GM19324 (cell line): ENCODE measurements around the gene CCDC59.
"Not testable (repeated sequence)": the region's sequence is repeated elsewhere in the genome, so short reads cannot be mapped to it uniquely, and the experiment has no call there.

Source experiments
- ATAC-seq: cut with Tn5 transposase; IDR thresholded peaks from one replicate; pipeline ENCODE4 v1.9.1; 2021; ENCODE audit warnings: mild to moderate bottlenecking, moderate library complexity; ENCODE audit not compliant: unreplicated experiment, low FRiP score

CCDC59 gene, protein sequence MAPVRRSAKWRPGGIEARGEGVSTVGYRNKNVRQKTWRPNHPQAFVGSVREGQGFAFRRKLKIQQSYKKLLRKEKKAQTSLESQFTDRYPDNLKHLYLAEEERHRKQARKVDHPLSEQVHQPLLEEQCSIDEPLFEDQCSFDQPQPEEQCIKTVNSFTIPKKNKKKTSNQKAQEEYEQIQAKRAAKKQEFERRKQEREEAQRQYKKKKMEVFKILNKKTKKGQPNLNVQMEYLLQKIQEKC

DNA sequence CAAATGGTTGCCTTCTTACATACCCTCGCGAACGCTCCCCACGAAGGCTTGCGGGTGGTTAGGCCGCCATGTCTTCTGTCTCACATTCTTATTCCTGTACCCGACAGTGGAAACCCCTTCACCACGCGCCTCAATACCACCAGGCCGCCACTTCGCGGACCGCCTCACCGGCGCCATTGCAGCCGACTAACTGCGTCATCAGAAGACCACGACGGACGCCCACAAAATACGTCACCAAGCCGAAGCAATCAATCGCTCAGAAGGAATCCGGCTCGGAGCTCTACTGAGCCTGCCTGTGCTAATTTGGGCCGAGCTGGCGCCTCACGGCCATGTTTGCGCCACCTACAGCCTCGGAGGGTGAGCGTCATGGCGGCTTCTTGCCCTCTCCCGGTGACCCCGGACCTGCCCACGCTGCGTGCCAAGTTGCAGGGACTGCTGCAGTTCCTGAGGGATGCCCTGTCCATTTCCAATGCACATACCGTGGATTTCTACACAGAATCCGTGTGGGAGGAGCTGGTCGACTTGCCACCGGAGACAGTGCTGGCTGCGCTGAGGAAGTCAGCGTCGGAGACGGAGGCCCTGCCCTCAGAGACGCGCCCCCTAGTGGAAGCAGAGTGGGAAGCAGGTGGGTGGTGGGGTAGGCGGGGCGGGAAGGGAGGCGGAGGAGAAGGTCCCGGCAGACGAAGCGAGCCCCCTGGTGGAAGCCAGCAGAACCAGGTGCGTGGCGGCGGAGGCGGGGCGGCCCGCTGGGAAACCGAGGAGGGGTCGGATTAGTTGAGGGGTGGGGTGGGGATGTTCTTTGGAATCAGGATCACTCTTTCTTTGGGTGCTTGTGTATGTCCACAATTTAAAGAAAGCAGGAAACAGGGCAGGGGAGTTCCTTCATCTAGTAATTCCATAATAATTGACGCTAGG is at the start of gene CCDC59, which contains the start of gene METTL25:
Gene CCDC59 (minus strand): TSS at position 188 of the 915 bp plus-strand sequence. CDS start 11 bp downstream, at position 177.
Gene METTL25 (plus strand): TSS at position 330 of the 915 bp plus-strand sequence. CDS start 37 bp downstream, at position 367.
- peak; percentile 98 for ATAC-seq

DNA sequence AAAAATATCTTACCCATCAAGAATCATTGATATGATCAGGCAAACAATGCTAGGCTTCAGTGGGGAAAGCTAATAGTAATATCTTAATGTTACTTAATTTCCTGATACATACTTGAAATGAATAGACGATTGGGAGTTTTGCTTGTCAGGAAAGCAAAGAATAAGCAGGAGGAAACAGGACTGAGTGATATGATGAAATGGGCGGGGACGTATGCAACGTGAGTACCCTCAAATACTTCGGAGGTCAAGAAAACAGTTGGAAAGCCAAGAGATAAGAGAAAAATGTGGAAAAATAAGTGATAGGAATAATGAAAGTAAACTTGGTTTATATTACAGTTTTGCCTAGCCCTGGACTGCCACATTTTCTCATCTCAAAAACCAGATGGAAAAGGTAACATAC is 49.3 kb upstream of the CCDC59 start:
- ATAC-seq: no peak

DNA sequence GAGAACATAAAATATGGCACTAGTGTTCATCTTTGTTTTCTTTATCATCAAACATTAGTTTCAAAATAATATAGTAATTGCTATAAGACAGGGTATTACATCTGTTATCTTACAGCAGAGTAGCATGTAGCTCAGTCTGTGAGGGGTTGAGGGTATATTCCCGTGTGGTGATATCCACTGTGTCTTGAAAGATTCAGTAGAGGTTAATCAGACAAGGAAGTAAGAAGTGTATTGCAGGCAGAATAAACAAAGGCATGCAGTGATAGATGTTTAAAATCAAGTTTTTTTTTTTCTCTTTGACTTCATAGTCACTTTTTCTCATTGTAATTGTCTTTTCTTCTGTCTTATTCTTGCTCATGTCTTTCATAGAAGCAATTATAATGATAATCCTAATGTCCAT is 48.5 kb upstream of the CCDC59 start:
- no peak for ATAC-seq

DNA sequence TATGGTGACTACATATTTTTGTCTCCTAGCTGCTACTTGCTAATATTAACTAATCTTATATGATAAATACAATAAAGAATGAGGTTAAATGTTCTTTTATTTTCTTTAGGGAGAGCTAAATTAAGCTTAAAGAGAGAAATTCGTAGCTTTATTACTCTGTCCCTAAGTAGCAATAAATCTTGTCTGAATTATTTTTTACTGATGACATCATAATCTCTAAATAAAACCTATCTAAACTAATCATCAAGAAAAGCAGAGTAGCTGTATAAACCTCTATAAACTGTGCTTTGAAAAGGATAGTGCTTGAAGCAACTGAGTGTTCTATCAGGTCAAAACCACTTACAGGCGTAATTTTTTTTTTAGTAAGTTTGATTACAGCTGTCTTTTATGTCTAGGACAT is 42.6 kb upstream of the CCDC59 start:
- no peak for ATAC-seq

DNA sequence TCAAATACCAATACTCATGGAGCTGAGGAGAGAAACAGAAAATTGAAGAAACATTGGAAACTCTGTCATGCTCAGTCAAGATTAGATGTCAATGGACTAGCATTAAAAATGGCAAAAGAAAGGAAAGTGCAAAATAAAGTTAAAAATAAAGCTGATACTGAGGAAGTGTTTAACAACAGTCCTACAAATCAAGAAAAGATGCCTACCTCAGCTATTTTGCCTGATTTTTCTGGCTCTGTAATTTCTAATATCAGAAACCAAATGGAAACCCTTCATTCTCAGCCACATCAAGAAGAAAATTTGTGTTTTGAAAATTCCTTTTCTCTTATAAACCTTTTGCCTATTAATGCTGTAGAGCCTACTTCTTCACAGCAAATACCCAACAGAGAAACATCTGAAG is 40.7 kb upstream of the CCDC59 start:
- ATAC-seq: no peak

DNA sequence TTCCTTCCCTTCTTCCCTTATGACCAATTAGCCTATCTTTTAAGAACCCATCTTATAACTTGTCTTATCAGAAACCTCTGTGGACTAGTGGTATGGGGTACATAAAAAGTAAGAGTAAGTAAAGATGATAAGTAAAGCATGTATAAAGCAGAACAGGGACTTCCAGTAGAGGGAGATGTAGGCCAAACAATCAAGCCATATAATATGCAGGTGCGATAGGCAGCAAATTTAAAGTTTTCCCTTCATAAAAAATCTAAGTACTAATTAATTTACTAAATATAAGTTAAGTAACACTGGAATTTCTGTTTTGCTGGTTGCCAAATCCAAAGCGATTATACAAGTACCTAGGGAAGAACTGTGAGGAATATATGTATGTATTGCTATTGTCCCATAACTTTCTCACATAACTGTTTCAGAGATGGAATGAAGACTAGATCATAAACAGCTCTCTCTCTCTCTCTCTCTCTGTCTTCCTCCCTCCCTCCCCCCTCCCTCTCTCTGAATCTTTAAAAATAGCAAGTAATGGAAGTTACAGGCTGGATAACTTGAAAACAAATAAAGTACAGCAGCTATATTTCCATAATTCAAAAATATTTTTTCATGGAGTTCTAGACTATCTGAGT is 25.9 kb upstream of the CCDC59 start:
- no peak for ATAC-seq

DNA sequence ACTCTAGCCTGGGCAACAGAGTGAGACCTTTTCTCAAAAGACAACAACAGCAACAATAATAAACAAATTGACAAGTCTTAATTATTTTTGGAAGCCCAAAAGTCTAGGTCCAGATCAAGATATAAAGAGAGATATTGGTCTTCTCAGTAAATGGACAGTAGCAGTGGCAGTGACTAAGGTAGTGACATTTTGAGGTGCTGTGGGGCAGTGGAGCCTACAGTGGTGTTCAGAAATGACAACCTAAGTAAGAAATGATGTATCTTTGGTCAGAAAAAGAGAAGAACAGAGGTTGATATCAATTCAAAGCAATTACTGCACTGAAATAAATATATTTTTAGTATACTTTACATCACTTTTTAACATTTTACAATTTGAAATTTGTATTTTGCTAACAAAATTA is 20.8 kb upstream of the CCDC59 start:
- no peak for ATAC-seq

DNA sequence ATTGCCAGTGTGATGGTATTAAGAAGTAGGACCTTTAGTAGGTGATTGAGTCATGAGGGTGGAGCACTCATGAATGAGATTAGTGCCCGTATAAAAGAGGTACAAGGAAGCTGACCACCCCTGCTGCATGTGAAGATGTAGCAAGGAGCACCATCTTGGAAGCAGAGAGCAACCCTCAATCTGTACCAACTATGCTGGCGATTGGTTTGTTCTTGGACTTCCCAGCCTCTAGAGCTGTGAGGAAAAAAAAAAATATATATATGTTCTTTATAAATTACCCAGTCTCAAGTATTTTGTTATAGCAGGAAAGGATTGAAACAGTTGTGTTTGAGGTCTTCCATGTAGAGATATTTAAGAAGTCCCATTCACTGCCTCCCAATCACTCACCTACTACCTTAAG is 17.0 kb upstream of the CCDC59 start:
- ATAC-seq: no peak

DNA sequence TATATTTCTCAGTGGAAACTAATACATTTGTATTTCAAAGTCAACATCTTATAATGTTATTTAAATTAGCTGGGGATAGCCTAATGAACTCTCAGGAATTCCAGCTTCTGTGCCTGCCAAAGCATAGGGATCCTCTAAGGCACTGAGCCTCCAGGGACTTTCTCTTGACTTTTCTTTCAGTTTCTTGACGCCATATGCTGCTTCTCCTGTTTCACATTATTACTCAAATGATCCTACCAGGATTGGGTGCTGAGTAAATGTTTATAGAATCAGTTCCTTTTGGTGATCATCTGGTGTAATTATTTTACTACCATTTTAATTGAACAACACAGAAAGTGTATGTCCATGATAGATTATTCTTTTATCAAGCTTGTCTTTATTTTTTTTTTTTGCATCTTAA is 8.0 kb upstream of the CCDC59 start:
- ATAC-seq: no peak

DNA sequence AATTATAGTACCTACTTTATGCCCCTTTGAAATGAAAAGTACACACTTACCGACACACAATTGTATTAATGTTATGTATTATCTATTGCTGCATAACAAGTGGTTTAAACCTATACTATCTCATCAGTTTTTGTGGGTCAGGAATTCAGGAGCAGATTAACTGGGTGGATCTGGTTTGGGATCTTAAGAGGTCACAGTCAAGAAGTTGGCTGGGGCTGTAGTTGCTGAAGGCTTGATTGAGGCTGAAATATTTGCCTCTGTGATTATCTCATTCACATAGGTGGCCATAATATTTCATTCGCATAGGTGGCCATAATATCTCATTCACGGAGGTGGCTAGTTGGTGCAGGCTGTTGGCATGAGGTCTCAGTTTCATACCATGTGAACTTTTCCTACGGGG is 5.8 kb upstream of the CCDC59 start:
- no peak for ATAC-seq

DNA sequence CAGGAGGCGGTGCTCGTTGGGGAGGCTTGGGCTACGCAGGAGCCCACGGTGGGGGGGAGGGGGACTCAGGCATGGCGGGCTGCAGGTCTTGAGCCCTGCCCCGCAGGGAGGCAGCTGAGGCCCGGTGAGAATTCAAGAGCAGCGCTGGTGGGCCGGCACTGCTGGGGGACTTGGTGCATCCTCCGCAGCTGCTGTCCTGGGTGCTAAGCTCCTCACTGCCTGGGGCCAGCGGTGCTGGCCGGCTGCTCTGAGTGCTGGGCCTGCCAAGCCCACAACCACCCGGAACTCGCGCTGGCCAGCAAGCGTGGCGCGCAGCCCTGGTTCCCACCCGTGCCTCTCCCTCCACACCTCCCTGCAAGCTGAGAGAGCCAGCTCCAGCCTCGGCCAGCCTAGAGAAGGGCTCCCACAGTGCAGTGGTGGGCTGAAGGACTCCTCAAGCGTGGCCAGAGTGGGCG is 3.3 kb upstream of the CCDC59 start:
- ATAC-seq: no peak

DNA sequence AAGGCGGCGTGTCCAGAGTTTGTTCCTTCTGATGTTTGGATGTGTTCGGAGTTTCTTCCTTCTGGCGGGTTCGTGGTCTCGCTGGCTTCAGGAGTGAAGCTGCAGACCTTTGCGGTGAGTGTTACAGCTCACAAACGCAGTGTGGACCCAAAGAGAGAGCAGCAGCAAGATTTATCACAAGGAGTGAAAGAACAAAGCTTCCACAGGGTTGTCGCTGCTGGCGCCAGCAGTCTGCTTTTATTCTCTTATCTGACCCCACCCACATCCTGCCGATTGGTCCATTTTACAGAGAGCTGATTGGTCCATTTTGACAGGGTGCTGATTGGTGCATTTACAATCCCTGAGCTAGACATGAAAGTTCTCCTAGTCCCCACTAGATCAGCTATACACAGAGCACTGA is 2.6 kb upstream of the CCDC59 start:
- not testable (repeated sequence) for ATAC-seq

DNA sequence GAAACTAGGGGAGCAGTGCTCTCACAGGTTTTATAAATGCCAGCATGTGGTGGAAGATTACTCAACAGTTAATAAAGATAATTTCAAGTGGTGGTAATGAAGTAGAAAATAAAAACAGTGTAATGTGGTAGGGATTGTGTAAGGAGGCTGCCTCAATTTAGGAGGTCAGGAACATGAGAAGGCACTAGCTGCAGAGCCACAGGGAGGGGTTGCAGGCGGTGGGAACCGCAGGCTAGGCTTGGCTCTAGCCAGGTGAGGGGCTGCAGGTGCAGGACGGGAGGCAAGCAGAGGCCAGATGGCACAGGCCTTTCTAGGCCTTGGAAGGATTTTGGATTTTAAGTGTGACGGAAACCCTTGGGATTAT is 910 bp upstream of the CCDC59 start:
- peak; percentile 11 for ATAC-seq

DNA sequence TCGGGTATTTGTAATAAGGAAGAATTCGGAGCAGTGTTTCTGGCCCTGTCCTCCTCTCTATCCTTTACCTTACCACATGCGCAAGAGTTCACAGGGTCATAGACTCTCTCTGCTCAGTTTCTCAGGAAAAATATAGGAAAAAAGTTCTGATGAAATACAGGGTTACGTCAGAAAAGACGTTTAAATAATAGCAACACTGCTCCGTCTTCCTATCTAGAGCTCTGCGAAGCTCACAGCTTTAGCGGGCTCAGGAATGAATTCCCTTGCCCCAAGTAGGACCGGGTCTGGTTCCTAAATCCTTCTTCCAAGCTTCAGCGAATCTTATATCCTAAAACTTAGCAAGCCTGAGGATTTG is 365 bp downstream of the CCDC59 start:
- no peak for ATAC-seq

DNA sequence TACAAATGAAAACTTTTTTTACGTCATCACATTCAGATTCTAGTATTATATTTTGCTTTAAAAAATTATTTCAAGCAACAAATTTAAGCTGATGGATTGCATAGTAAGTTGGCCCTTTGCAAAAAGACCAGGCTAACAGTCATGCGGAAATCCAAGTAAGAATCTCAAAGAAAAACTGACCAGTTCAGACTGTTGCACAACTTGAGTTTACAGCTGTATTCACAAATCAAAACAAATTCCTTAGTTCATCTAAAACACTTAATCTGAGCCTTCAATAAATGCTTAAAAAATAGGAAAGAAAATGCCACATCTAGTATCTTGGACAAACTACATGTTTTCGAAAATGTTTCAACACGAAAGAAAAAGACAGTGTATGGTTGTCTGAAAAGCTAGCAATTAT is 847 bp downstream of the CCDC59 start:
- no peak for ATAC-seq

DNA sequence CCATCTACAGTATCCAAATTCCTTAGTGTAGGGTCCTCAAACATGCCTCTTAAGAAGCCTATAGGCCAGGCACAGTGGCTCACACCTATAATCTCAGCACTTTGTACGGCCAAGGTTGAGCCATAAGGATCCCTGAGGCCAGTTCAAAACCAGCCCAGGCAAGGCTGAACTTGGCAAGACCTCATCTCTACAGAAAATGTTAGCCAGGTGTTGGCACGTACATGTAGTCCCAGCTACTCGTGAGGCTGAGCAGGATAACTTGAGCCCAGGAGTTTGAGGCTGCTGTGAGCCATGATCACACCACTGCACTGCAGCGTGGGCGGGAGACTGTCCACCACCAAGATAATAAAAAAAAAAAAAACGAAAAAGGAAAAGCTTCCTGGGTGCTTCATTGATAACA is 6.8 kb downstream of the CCDC59 start:
- ATAC-seq: no peak

DNA sequence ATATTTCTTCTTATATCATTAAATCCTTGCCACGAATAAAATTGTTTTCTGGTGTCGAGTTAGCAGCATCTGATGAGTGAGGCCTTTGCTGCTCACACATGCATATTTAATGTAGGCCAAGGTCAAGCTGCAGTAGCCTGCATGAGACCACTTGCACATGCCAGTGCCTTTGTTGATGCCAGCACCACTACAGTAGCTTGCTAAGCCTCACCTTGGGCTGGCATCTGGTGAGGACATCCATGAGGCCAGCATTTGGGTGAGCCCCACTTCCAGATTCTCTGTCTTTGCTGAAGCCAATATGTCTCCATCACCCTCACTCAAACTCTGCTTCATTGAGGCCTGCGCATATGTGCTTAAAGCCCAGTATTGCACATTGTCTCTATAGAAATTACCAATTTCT is 8.0 kb downstream of the CCDC59 start:
- ATAC-seq: no peak

DNA sequence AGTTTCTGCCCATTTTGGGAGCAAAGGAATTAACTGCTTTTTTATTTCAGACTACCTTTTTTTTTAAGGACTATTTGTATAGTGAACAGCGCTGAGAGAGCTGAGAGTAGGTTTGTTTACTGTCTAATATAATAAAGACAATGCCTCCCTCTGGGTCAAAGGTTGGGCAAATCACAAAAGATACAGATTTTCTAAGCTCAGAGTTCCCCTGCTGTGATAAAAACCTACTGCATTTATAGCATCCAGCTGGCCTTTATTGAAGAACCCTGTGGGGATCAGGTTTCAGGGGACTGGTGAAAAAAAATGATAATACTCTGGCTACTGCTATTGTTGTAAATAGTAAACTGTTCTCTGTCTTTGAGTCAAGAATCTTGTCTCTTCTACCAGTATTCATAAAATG is 28.7 kb downstream of the CCDC59 start:
- ATAC-seq: no peak

DNA sequence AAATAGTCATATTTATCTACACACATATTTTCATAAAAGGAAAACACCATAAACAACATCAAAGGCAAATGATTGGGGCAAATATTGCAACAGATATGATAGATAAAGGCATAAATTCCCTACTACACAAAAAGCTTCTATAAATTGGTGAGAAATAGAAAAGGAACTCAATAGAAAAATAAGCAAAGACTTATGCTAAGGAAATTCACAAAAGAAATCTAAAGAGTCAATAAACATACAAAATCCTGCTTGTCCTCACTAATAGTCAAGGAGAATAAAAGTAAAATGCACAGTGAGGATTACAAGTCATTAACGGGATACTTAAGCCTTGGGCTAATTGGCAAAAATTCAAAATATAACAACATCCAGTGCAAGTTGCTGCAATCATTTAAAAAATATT is 30.3 kb downstream of the CCDC59 start:
- ATAC-seq: no peak

DNA sequence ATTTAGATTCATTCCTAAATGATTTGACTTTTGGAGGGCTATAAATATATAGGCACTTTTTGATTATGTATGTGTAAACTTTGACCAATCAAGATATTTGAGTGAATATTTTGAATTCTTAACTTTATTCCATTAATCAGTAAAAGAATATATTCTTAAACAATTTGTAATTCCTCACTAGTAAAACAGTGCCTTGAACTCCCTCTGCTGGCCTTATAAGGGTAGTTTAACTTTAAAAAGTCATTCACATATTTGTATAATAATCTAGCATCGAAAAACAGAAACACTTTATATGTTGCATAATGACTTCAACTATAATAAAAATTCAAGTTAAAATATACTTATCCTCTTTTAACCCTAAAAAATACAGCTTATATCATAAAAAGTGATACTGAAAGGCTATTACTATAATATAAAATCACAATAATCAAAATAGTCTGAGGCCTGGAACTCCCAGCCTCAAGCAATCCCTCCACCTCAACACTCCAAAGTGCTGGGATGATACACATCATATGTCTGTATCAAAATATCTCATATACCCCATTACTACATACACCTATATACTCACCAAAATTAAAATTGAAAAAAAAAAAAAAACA is 31.2 kb downstream of the CCDC59 start:
- no peak for ATAC-seq
